ENCODE results near the gene MEGF9.
"Not testable (repeated sequence)": the region's sequence is repeated elsewhere in the genome, so short reads cannot be mapped to it uniquely, and the experiment has no call there.

The MEGF9 gene

DNA sequence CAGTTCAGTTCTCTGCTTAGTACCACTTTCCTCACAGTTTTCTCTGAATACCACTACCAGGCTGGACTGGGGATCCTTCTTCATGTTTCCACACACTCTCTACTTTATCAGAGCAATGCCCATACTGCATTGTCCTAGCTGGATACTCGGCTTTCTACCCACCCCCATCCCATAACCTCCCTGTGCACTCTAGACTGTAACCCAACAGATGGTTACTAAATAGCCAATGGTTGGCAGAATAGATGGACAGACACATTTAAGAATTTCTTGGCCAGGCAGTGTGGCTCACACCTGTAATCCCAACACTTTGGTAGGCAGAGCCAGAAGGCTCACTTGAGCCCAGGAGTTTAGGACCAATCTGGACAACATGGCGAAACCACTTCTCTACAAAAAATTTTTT is 157.1 kb downstream of the MEGF9 start:
- FAIRE-seq (no peak), DNase-seq (ENCODE audit: extremely low spot score, insufficient read length, low read depth) (no peak)

DNA sequence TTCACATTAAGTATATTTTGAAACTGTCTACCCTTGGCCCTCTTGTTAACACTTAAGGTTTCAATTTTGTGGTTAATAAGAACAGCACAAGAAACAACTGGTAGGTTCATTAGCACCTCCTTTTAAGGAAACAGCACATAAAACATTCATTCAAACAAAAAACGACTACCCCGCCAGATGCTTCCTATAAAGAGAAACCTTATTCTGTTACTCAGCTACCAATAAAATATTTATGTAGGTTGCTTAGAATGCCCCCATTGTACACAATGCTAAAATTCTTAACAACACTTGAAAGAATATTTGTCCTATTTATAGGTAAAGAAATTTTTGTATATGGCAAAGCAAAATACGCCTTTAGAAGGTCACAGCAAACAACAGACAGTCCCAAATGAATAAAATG is 157.5 kb downstream of the MEGF9 start:
- DNase-seq (ENCODE audit: extremely low spot score, insufficient read length, low read depth), result no peak
- FAIRE-seq, result no peak

DNA sequence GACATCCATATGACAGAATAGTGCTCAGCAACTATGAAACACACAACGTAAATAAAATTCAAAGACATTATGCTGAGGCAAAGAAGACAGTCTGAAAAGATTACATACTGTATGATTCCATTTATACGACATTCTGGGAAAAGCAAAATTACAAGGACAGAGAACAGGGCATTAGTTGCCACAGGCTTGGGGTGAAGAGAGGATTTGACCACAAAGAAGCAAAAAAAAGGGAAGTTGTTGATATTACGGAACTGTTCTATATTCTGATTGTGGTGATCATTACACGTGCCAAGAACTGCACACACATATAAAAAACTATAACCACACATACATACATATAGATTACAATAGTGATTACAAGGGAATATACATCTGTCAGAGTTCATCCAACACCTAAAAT is 158.4 kb downstream of the MEGF9 start:
- DNase-seq (ENCODE audit: extremely low spot score, insufficient read length, low read depth), result no peak
- no peak for FAIRE-seq

DNA sequence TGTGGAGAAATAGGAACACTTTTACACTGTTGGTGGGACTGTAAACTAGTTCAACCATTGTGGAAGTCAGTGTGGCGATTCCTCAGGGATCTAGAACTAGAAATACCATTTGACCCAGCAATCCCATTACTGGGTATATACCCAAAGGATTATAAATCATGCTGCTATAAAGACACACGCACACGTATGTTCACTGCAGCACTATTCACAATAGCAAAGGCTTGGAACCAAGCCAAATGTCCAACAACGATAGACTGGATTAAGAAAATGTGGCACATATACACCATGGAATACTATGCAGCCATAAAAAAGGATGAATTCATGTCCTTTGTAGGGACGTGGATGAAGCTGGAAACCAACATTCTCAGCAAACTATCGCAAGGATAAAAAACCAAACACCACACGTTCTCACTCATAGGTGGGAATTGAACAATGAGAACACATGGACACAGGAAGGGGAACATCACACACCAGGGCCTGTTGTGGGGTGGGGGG is 162.0 kb downstream of the MEGF9 start:
- DNase-seq (ENCODE audit: extremely low spot score, insufficient read length, low read depth); FAIRE-seq: not testable (repeated sequence)
